K562 (cell line): ENCODE data around the gene CREB3L2. TPM values are rescaled to one million over a fixed set of nuclear protein-coding genes. Genes with fewer than 3 reads are reported as not detected.

ENCODE experiments used
- ATAC-seq: fragments of 200-7000 bp; cut with Tn5 transposase; 3 replicates; pipeline ENCODE4 v1.9.1; 2020; ENCODE audit warnings: moderate library complexity
- BruUV-seq: library from RNA; stranded (reverse); fragments of 400-500 nt; replicated peaks from 2 replicates; lab custom pipeline; 2021; lab: Mats Ljungman, UMichigan
- CTCF ChIA-PET: fragments of 300-600 bp; formaldehyde crosslinking; extraction: SDS; loops from one replicate; lab custom pipeline; 2021; ENCODE audit warnings: low intra/inter-chr PET ratio; lab: Yijun Ruan, JAX
- POLR2A ChIA-PET: fragments of 300-600, 350-650 bp; sonication (Branson Sonifier 250); formaldehyde crosslinking; extraction: SDS; loops from one replicate; lab custom pipeline; 2021; ENCODE audit warnings: antibody characterized with exemption, inconsistent platforms; lab: Yijun Ruan, JAX
- DNase-seq, 4 experiments: peaks; one replicate each; pipeline versions ENCODE4 v3.0.0 to v3.0.0-alpha.2; 2011 to 2018; ENCODE audit warnings: low spot score in 3 of 4, mixed read lengths in 3 of 4; ENCODE audit errors: extremely low read depth in 1 of 4
- FAIRE-seq: peaks from 2 replicates; lab custom pipeline; 2011; peaks lifted over from hg19 to GRCh38; lab: Jason Lieb, UNC
- H2AFZ ChIP-seq: 2 replicates; pipeline ENCODE4 v1.6.0; 2011; ENCODE audit warnings: low read depth, low read length, control low read depth, inconsistent platforms
- H3K27ac ChIP-seq: fragments of 200-600 bp; 3 replicates; pipeline ENCODE4 v1.8.0; 2011; ENCODE audit warnings: low read depth, mild to moderate bottlenecking, control low read depth, inconsistent platforms, low read length, moderate library complexity, mixed read lengths; ENCODE audit errors: extremely low read depth
- H3K27me3 ChIP-seq, 2 experiments: fragments of 300-600 bp in 1 of 2; 2 replicates in 1 of 2; 3 replicates in 1 of 2; pipeline versions ENCODE4 v1.6.0 to v1.8.0; 2011; ENCODE audit warnings: inconsistent platforms in 2 of 2, low read length in 2 of 2, mild to moderate bottlenecking in 1 of 2, mixed read lengths in 1 of 2, moderate library complexity in 1 of 2; ENCODE audit not compliant: control insufficient read depth in 2 of 2, insufficient read depth in 2 of 2
- H3K36me3 ChIP-seq: fragments of 300-600 bp; 3 replicates; pipeline ENCODE4 v1.8.0; 2011; ENCODE audit warnings: mild to moderate bottlenecking, low read length, inconsistent platforms; ENCODE audit not compliant: control insufficient read depth, insufficient read depth
- H3K4me1 ChIP-seq, 2 experiments: fragments of 200-600 bp in 1 of 2; replicated peaks in 1 of 2; 2 replicates in 1 of 2; 3 replicates in 1 of 2; pipeline versions ENCODE4 v1.5.1 to v1.8.0; 2011; ENCODE audit warnings: inconsistent platforms in 2 of 2, low read length in 2 of 2, mild to moderate bottlenecking in 1 of 2, mixed read lengths in 1 of 2, moderate library complexity in 1 of 2; ENCODE audit not compliant: control insufficient read depth in 2 of 2, insufficient read depth in 2 of 2
- H3K4me2 ChIP-seq: 2 replicates; pipeline ENCODE4 v1.6.1; 2011; ENCODE audit warnings: low read length, control low read depth, inconsistent platforms, mixed read lengths; ENCODE audit not compliant: insufficient read depth
- H3K4me3 ChIP-seq: fragments of 200-600 bp; sonication (generic), shearing (Covaris generic); 2 replicates; pipeline ENCODE4 v1.5.1; 2016; ENCODE audit warnings: control low read depth, inconsistent platforms
- H3K79me2 ChIP-seq: fragments of 200-600 bp; 3 replicates; pipeline ENCODE4 v1.8.0; 2011; ENCODE audit warnings: low read length, inconsistent platforms; ENCODE audit not compliant: control insufficient read depth, insufficient read depth
- H3K9ac ChIP-seq, 2 experiments: 2 replicates each; pipeline versions ENCODE4 v1.6.0 to v1.6.1; 2011; ENCODE audit warnings: low read depth in 2 of 2, low read length in 2 of 2, control low read depth in 1 of 2, inconsistent platforms in 1 of 2, mild to moderate bottlenecking in 1 of 2, mixed read lengths in 1 of 2; ENCODE audit not compliant: insufficient read depth in 1 of 2
- H3K9me1 ChIP-seq: one replicate; pipeline ENCODE4 v1.6.0; 2011; ENCODE audit warnings: inconsistent platforms, mild to moderate bottlenecking, low read length, moderate library complexity; ENCODE audit not compliant: control insufficient read depth, insufficient read depth
- H3K9me3 ChIP-seq: replicated peaks from 2 replicates; pipeline ENCODE4 v1.5.1; 2011; ENCODE audit warnings: low read depth, low read length, inconsistent platforms; ENCODE audit not compliant: control insufficient read depth, insufficient read depth
- H4K20me1 ChIP-seq: replicated peaks from 2 replicates; pipeline ENCODE4 v1.6.1; 2011; ENCODE audit warnings: low read length, inconsistent platforms, mixed read lengths; ENCODE audit not compliant: control insufficient read depth, insufficient read depth
- FOS ChIP-seq: IDR thresholded peaks from 3 replicates; pipeline ENCODE4 v1.6.1; 2011; ENCODE audit not compliant: insufficient read length; ENCODE audit errors: extremely low read depth
- FOXP4 ChIP-seq: sonication (generic); formaldehyde crosslinking; IDR thresholded peaks from 2 replicates; pipeline ENCODE4 v1.8.0; 2022; ENCODE audit warnings: mild to moderate bottlenecking, missing genetic modification reagents, borderline replicate concordance
- HNRNPUL1 ChIP-seq: fragments of 200-400 bp; formaldehyde crosslinking; IDR thresholded peaks from 2 replicates; pipeline ENCODE4 v1.6.1; 2017; ENCODE audit warnings: low read length
- PHF8 ChIP-seq: fragments of 200-600 bp; sonication (generic); IDR thresholded peaks from 2 replicates; pipeline ENCODE4 v1.6.1; 2012; ENCODE audit warnings: mixed run types, mild to moderate bottlenecking, inconsistent platforms, low read length, moderate library complexity, borderline replicate concordance
- POLR2B ChIP-seq: fragments of 450-650 bp; IDR thresholded peaks from 2 replicates; pipeline ENCODE4 v1.6.1; 2018; ENCODE audit warnings: low read depth; ENCODE audit not compliant: partially characterized antibody
- RBFOX2 ChIP-seq: fragments of 200-400 bp; formaldehyde crosslinking; IDR thresholded peaks from 2 replicates; pipeline ENCODE4 v1.6.1; 2017; ENCODE audit warnings: low read depth, mild to moderate bottlenecking, low read length, moderate library complexity
- SNIP1 ChIP-seq: fragments of 450-650 bp; IDR thresholded peaks from 2 replicates; pipeline ENCODE4 v1.7.1; 2017; ENCODE audit warnings: low read depth, mild to moderate bottlenecking
- SRSF7 ChIP-seq: fragments of 200-400 bp; formaldehyde crosslinking; optimal IDR thresholded peaks from 2 replicates; pipeline ENCODE3; 2017; ENCODE audit warnings: mild to moderate bottlenecking, low read depth, low read length
- SRSF9 ChIP-seq: fragments of 200-400 bp; formaldehyde crosslinking; IDR thresholded peaks from 2 replicates; pipeline ENCODE4 v1.6.1; 2017; ENCODE audit warnings: low read depth, low read length, borderline replicate concordance
- TCF3 ChIP-seq: sonication (generic); formaldehyde crosslinking; IDR thresholded peaks from 2 replicates; pipeline ENCODE4 v1.4.0; 2020; ENCODE audit warnings: mild to moderate bottlenecking, missing genetic modification reagents
- TSC22D4 ChIP-seq: fragments of 450-650 bp; IDR thresholded peaks from 2 replicates; pipeline ENCODE4 v1.6.1; 2016; ENCODE audit warnings: missing genetic modification characterization, missing biosample characterization, control low read depth
- ZNF583 ChIP-seq: fragments of 250-450 bp; sonication (Bioruptor Pico); IDR thresholded peaks from 2 replicates; pipeline ENCODE4 v1.4.0; 2020
- WGBS: fragments of 100-300 bp; shearing (Covaris generic); methylation state at CpG from one replicate; pipeline ENCODE4 v1.1.6; 2016; ENCODE audit warnings: low coverage, mixed read lengths; ENCODE audit not compliant: insufficient coverage; ENCODE audit errors: missing lambda C conversion rate; 5-methylcytosine and 5-hydroxymethylcytosine counted together
- in situ Hi-C: fragments of 300-500 bp; cut with MboI; formaldehyde crosslinking; loops from 4 replicates; pipeline ENCODE4 v1.15.0; 2018; ENCODE audit warnings: inconsistent platforms, mixed read lengths
- intact Hi-C: fragments of 100-400 bp; cut with micrococcal nuclease; formaldehyde crosslinking; loops from 2 replicates; pipeline ENCODE4 v1.14.2; 2022
- polyA plus RNA-seq, 8 experiments: library from polyadenylated mRNA; depleted of rRNA in 4 of 8; stranded (reverse) in 5 of 8; unstranded in 3 of 8; fragments of >200 nt; fragmentation: Nextera tagmentation in 2 of 8; fragmentation: Illumina TruSeq in 1 of 8; extraction: Ambion mirVana in 2 of 8; extraction: Trizol in 1 of 8; gene quantifications; 2 replicates each; pipeline versions ENCODE4 v1.2.1 to v1.2.3, GENCODE V29; 2011 to 2014; ENCODE audit warnings: inconsistent platforms in 1 of 8, missing spikeins in 1 of 8
- total RNA-seq, 7 experiments: library from RNA; depleted of rRNA in 6 of 7; stranded (reverse); fragments of >200 nt in 6 of 7; fragmentation: Illumina TruSeq in 2 of 7; extraction: Trizol in 2 of 7; gene quantifications; 2 replicates each; pipeline versions ENCODE4 v1.2.1 to v1.2.3, GENCODE V29; 2011 to 2021; ENCODE audit warnings: low replicate concordance in 1 of 7

Gene CREB3L2
- total and polyA plus RNA-seq, 9 of the 15 experiments (the other 6 are each of a cell fraction or from before 2014, with no cell fraction given): 7.1 to 45.6 (median 15.8) TPM

GRCh38 chr7:138032770-138033169 lies 30.9 kb upstream of the CREB3L2 start:
- no peak overlapping the region for H2AFZ ChIP-seq
- BruUV-seq: no TSS peak
- FAIRE-seq (no peak), DNase-seq (no peak)
- H4K20me1 ChIP-seq: no peaks in the 10 kb centered on the region
- no peak overlapping the region for H3K4me2 ChIP-seq
- H3K4me3 ChIP-seq: no peak overlapping the region
- ChIA-PET CTCF (no interaction called here), POLR2A (interaction anchor here (1.0 to 1.1 kb wide), 2 partner anchors 11 to 12 kb away, joined by 3 to 4 read pairs; no protein-coding TSS in a partner anchor)
- H3K36me3 ChIP-seq: no peaks in the 10 kb centered on the region
- TF ChIP-seq FOXP4 (CRISPR knock-in tag) (no peak), RBFOX2 (no peak), FOS (no peak), POLR2B (no peak), ZNF583 (CRISPR knock-in tag) (no peak), SNIP1 (no peak), TSC22D4 (no peak), HNRNPUL1 (no peak), SRSF9 (no peak), TCF3 (no peak), SRSF7 (no peak), PHF8 (no peak)
- TF ChIP-seq, all 486 proteins: peak for 0
- Histone ChIP-seq H3K27me3 (no peaks in the 10 kb centered on the region), H3K9me1 (no peaks in the 10 kb centered on the region), H3K9me3 (no peaks in the 10 kb centered on the region), H3K27ac (no peak overlapping the region), H3K4me1 (no peaks in the 10 kb centered on the region; a peak in 2 of 5 replicates), H3K79me2 (no peaks in the 10 kb centered on the region), H3K9ac (no peak overlapping the region)
- no peak for ATAC-seq
- intact Hi-C loops (no loop called here), in situ Hi-C loops (no loop called here)
- WGBS: 37% methylated on average over 3 of the region's 3 CpGs
